ENCODE measurements around the gene GSN.

The GSN gene

GRCh38 chr9:121295662-121296191, 27.8 kb downstream of the GSN start:
- no peak for DNase-seq (ENCODE audit: insufficient read length, low spot score)
- FAIRE-seq, result no peak
- TF ChIP-seq CTCF (IDR thresholded peaks at IDR 0.05; ENCODE audit: insufficient read depth, missing control alignments), result no peak

- FAIRE-seq, result no peak
- no peak for TF ChIP-seq CTCF (IDR thresholded peaks at IDR 0.05; ENCODE audit: insufficient read depth, missing control alignments)
- no peak for DNase-seq (ENCODE audit: insufficient read length, low spot score)
Observed at GRCh38 chr9:121296213-121297127, 28.5 kb downstream of the GSN start.

GRCh38 chr9:121297389-121297788, 29.4 kb downstream of the GSN start:
- no peak for TF ChIP-seq CTCF (IDR thresholded peaks at IDR 0.05; ENCODE audit: insufficient read depth, missing control alignments)
- no peak for DNase-seq (ENCODE audit: insufficient read length, low spot score)
- no peak for FAIRE-seq

GRCh38 chr9:121298016-121298538, 30.1 kb downstream of the GSN start:
- FAIRE-seq (no peak), DNase-seq (ENCODE audit: insufficient read length, low spot score) (no peak)
- TF ChIP-seq CTCF (IDR thresholded peaks at IDR 0.05; ENCODE audit: insufficient read depth, missing control alignments), result no peak

- no peak for TF ChIP-seq CTCF (IDR thresholded peaks at IDR 0.05; ENCODE audit: insufficient read depth, missing control alignments)
- DNase-seq (ENCODE audit: insufficient read length, low spot score) (no peak), FAIRE-seq (no peak)
Observed at GRCh38 chr9:121298689-121299466, 30.9 kb downstream of the GSN start.

GRCh38 chr9:121299467-121300282, 31.7 kb downstream of the GSN start:
- TF ChIP-seq CTCF (IDR thresholded peaks at IDR 0.05; ENCODE audit: insufficient read depth, missing control alignments), result no peak
- no peak for FAIRE-seq
- peak; percentile 53 for DNase-seq (ENCODE audit: insufficient read length, low spot score)

Data from D721Med (cell line).